HT-29 (cell line): ENCODE data around the gene RNF123. TPM values are rescaled to one million over a fixed set of nuclear protein-coding genes. Genes with fewer than 3 reads are reported as not detected.

ENCODE experiments used
- DNase-seq: peaks from one replicate; pipeline ENCODE4 v3.0.0-alpha.2; 2015; ENCODE audit warnings: low spot score
- total RNA-seq: library from RNA; depleted of rRNA; stranded (reverse); fragments of >200 nt; shearing (Covaris generic); gene quantifications from 2 replicates; pipeline ENCODE4 v1.2.3, GENCODE V29; 2014

Gene RNF123
- total RNA-seq, 1 experiment from 2014 or later, result 24.3 TPM

GRCh38 chr3:49701388-49702077 is 12.2 kb downstream of the RNF123 start:
- no peak for DNase-seq

GRCh38 chr3:49702672-49703071 is 13.3 kb downstream of the RNF123 start:
- DNase-seq, result no peak

GRCh38 chr3:49703443-49703927 is 14.1 kb downstream of the RNF123 start:
- peak; percentile 69 for DNase-seq

GRCh38 chr3:49703956-49704355 is 14.6 kb downstream of the RNF123 start:
- no peak for DNase-seq

- DNase-seq, result no peak
These were observed 15.3 kb downstream of the RNF123 start for GRCh38 chr3:49704629-49705028.

- no peak for DNase-seq
These were observed 16.1 kb downstream of the RNF123 start for GRCh38 chr3:49705390-49705960.

- no peak for DNase-seq
These were observed 17.2 kb downstream of the RNF123 start for GRCh38 chr3:49706456-49707112.

- DNase-seq, result no peak
These were observed 17.7 kb downstream of the RNF123 start for GRCh38 chr3:49707113-49707480.

- DNase-seq, result no peak
These were observed 20.5 kb downstream of the RNF123 start for GRCh38 chr3:49709852-49710251.

GRCh38 chr3:49711489-49711888 is 22.1 kb downstream of the RNF123 start:
- DNase-seq, result no peak

- DNase-seq, result no peak
These were observed 22.8 kb downstream of the RNF123 start for GRCh38 chr3:49712166-49712565.

- no peak for DNase-seq
These were observed 23.4 kb downstream of the RNF123 start for GRCh38 chr3:49712631-49713317.

- DNase-seq, result no peak
These were observed 24.2 kb downstream of the RNF123 start for GRCh38 chr3:49713336-49714105.

- no peak for DNase-seq
These were observed 25.6 kb downstream of the RNF123 start for GRCh38 chr3:49714728-49715550.

GRCh38 chr3:49715611-49716121 is 26.3 kb downstream of the RNF123 start:
- no peak for DNase-seq

- no peak for DNase-seq
These were observed 26.8 kb downstream of the RNF123 start for GRCh38 chr3:49716169-49716568.

GRCh38 chr3:49716691-49717210 is 27.4 kb downstream of the RNF123 start:
- no peak for DNase-seq

GRCh38 chr3:49717211-49717958 is 28.0 kb downstream of the RNF123 start:
- DNase-seq, result no peak
